ENCODE measurements around the gene CD160.

The CD160 gene

DNA sequence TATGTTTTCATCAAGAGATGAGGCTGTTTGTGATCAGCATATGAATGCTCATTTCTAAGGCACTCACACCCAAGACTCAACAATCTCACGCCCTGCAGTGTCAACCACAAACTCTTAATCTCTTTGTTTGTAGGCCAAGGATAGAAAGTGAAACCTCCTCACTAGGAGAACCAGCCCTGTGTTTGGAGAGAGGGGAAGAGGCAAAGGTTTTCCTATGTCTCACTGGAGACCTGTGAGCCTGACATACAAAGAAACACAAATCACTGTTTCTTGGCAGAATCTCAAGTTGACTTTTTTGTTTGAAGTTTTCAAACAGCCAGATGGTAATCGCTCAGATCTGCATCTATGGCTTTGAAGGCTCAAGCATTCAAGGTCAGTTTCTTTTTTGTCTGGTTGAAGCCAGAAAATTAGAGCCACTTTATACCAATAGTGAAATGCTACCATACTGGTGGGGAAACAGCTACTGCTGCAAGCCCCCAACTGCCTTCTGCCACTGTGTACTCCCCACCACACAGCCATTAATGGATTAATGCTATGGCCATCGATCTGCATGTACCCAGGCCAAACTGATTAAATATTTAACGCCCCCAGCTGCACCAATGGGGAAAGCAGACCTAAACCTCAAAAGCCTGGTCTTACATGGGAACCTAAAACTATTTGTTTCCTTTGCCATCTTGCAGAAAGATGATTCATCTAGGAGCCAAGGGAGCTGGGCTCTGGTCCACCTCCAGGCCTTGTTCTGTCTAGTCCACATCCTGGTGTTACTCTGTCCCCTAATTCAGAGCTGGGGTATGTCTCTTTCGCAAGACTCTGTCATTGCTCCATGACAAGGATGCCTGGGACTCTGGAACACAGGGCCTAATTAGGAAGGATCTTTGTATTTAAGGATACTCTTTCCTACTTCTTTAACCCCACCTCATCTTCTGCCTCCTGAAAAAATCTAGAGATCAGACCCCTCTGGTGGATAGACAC is 28.4 kb upstream of the CD160 start:
- peak; percentile 76 for DNase-seq (ENCODE audit: low read depth)
- H3K4me3 ChIP-seq (ENCODE audit: low read depth, low read length): no peak overlapping the region
- TF ChIP-seq, protein P1, sequence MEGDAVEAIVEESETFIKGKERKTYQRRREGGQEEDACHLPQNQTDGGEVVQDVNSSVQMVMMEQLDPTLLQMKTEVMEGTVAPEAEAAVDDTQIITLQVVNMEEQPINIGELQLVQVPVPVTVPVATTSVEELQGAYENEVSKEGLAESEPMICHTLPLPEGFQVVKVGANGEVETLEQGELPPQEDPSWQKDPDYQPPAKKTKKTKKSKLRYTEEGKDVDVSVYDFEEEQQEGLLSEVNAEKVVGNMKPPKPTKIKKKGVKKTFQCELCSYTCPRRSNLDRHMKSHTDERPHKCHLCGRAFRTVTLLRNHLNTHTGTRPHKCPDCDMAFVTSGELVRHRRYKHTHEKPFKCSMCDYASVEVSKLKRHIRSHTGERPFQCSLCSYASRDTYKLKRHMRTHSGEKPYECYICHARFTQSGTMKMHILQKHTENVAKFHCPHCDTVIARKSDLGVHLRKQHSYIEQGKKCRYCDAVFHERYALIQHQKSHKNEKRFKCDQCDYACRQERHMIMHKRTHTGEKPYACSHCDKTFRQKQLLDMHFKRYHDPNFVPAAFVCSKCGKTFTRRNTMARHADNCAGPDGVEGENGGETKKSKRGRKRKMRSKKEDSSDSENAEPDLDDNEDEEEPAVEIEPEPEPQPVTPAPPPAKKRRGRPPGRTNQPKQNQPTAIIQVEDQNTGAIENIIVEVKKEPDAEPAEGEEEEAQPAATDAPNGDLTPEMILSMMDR (IDR thresholded peaks at IDR 0.05; ENCODE audit: low read depth, low read length, missing control alignments): no peak
- in situ Hi-C loops (cut with HindIII; ENCODE audit: low sequenced_read_pairs): no loop called here

DNA sequence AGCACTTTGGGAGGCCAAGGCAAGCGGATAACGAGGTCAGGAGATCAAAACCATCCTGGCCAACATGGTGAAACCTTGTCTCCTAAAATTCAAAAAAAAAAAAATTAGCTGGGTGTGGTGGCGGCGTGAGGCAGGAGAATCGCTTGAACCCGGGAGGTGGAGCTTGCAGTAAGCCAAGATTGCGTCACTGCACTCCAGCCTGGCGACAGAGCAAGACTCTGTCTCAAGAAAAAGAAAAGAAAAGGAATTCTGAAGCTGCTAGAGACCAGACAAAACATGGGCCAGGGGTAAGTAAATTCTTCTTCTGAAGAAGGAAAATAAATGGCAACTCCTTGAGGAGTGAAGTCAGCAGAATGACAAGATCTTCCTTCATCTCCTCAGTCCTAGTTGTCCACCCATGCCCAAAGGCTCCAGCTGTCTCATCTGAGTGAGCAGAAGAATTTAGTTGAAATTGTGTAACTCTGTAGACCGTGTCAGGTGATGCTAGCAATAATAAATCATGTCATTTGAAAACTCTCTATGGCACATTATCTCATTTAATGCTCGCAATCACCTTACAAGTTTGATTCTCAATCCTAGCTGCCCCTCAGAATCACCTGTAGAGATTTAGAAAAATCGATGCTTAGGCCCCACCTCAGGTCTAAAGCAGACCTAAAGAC is 26.4 kb upstream of the CD160 start:
- TF ChIP-seq, protein P1 (IDR thresholded peaks at IDR 0.05; ENCODE audit: low read depth, low read length, missing control alignments): no peak
- DNase-seq (ENCODE audit: low read depth): no peak
- no peak overlapping the region for H3K4me3 ChIP-seq (ENCODE audit: low read depth, low read length)
- in situ Hi-C loops (cut with HindIII; ENCODE audit: low sequenced_read_pairs): no loop called here

DNA sequence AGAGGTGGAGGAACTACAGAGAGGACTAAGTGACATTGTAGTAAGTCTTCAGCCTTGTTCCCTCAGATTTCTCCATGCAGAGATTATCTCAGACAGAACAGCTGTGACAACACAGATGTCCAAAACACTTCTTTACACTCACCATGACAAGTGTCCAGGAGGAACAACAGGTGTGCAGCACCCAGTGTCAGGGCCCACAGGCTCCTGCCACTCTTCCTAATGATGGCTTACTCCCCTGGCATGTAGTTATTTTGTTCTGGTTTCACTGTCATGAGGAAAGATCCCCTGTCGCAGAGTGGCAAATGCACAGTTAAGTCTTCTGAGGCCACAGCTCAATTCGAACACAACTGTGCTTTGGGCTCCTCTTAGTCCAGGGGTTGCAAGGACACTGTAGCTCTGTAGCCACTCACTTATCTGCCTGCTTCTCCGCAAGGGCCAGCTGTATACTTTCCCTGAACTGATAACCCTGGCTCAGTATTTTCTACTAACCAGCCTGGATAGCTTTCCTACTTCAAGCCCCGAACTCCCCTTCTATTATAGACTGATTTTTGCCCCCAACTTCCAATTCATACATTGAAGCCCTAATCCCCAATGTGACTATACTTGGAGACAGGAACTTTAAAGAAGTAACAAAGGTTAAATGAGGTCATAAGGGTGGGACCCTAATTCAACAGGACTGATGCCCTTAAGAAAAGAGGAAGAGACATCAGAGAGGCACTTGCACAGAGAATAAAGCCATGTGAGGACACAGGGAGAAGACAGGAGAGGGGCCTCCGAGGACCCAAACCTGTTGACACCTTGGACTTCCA is 23.3 kb upstream of the CD160 start:
- DNase-seq (ENCODE audit: low read depth): no peak
- TF ChIP-seq, protein P1 (IDR thresholded peaks at IDR 0.05; ENCODE audit: low read depth, low read length, missing control alignments): no peak
- in situ Hi-C loops (cut with HindIII; ENCODE audit: low sequenced_read_pairs): no loop called here

DNA sequence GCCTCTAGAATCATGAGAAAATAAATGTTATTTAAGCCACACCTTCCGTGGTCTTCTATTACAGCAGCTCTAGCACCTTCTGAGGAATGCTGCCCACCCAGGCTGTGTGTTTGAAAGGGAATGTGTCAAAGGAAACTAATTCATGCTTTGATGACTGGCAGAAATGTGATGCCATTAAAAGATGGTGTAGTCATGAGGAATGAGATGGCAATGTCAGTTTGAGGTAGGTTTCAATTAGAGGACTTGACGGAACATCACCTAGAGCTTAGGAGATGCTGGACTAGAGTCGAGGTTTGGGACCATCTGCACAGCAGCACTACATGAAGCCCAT is 22.7 kb upstream of the CD160 start:
- TF ChIP-seq, protein P1 (IDR thresholded peaks at IDR 0.05; ENCODE audit: low read depth, low read length, missing control alignments): no peak
- in situ Hi-C loops (cut with HindIII; ENCODE audit: low sequenced_read_pairs): no loop called here
- DNase-seq (ENCODE audit: low read depth): no peak
- no peak overlapping the region for H3K4me3 ChIP-seq (ENCODE audit: low read depth, low read length)

More for the DNA sequence above, 23.3 kb upstream of the CD160 start:
- H3K4me3 ChIP-seq (ENCODE audit: low read depth, low read length): no peak overlapping the region

DNA sequence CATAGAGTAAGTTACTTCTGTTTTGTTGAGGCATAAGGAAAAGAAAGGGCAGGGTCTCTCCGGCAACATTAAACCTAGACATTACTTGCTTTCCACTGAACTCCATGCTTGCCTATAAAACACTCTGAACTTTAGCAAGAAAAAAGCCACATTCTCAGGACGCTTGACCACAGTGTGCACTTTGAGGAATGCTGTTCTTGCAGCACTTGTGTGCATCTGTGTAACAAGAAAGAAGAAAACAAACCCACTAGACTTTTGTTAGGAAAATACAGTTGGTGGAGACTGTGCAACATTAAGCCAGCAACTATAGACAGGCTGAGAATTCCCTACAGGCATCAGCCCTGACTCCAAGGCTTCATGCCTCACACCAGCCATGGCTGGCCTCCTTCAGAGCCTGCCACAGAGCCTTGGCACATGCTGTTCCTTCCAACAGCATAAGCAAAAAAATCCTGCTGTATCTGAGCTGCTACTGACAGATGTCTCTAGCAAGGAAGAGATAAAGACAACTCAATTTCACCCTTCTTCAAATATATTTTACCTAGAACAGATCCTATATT is 17.9 kb upstream of the CD160 start:
- in situ Hi-C loops (cut with HindIII; ENCODE audit: low sequenced_read_pairs): no loop called here
- TF ChIP-seq, protein P1 (IDR thresholded peaks at IDR 0.05; ENCODE audit: low read depth, low read length, missing control alignments): no peak
- H3K4me3 ChIP-seq (ENCODE audit: low read depth, low read length): no peak overlapping the region
- DNase-seq (ENCODE audit: low read depth): no peak

DNA sequence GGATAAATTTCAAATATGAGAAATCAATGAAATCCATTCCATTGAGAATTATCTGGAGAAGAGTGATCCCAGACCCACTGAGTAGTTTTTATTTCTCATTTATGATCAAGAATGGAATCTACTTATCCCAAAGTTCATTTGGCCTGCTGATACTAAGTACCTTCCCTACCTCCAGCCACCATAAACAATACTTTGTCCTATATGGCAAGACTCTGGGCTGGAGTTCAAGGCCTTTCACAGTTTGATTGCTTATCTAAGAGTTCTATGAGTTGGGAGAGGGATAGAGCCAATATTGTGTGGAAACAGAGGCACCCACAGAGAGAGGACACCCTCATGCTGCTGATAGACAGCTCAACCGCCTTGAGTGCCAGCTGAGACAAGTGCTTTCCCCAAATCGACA is 17.2 kb upstream of the CD160 start:
- in situ Hi-C loops (cut with HindIII; ENCODE audit: low sequenced_read_pairs): no loop called here
- no peak overlapping the region for H3K4me3 ChIP-seq (ENCODE audit: low read depth, low read length)
- TF ChIP-seq, protein P1 (IDR thresholded peaks at IDR 0.05; ENCODE audit: low read depth, low read length, missing control alignments): no peak
- DNase-seq (ENCODE audit: low read depth): no peak

Measured in astrocyte of the cerebellum (primary cell).